Liver (tissue), 3 donors: ENCODE measurements around the gene UPF3A.

Experiments used
- JUND ChIP-seq, 2 donors: IDR thresholded peaks; 2 replicates each; pipeline ENCODE4 v1.6.1; 2016; ENCODE audit warnings: antibody characterized with exemption in 2 of 2
- RAD21 ChIP-seq, 2 donors: IDR thresholded peaks; 2 replicates each; pipeline ENCODE4 v1.6.1; 2016; ENCODE audit warnings: antibody characterized with exemption in 2 of 2, mild to moderate bottlenecking in 2 of 2
- SP1 ChIP-seq: IDR thresholded peaks from 2 replicates; pipeline ENCODE4 v1.6.1; 2018; ENCODE audit warnings: antibody characterized with exemption, mild to moderate bottlenecking
- TF ChIP-seq, protein P1 (sequence below): fragments of 150-350 bp; IDR thresholded peaks from 2 replicates; pipeline ENCODE4 v1.5.1; 2017; ENCODE audit warnings: improper control_type of control experiment, low read depth, low read length; ENCODE audit not compliant: missing input control
- TF ChIP-seq, protein P2 (sequence below): IDR thresholded peaks from 2 replicates; pipeline ENCODE4 v1.6.1; 2016; ENCODE audit warnings: antibody characterized with exemption, mild to moderate bottlenecking
- TF ChIP-seq, protein P3 (sequence below): IDR thresholded peaks from 2 replicates; pipeline ENCODE4 v1.6.1; 2016; ENCODE audit warnings: antibody characterized with exemption
- donor health status: healthy.
- donor health status: healthy.

DNA sequence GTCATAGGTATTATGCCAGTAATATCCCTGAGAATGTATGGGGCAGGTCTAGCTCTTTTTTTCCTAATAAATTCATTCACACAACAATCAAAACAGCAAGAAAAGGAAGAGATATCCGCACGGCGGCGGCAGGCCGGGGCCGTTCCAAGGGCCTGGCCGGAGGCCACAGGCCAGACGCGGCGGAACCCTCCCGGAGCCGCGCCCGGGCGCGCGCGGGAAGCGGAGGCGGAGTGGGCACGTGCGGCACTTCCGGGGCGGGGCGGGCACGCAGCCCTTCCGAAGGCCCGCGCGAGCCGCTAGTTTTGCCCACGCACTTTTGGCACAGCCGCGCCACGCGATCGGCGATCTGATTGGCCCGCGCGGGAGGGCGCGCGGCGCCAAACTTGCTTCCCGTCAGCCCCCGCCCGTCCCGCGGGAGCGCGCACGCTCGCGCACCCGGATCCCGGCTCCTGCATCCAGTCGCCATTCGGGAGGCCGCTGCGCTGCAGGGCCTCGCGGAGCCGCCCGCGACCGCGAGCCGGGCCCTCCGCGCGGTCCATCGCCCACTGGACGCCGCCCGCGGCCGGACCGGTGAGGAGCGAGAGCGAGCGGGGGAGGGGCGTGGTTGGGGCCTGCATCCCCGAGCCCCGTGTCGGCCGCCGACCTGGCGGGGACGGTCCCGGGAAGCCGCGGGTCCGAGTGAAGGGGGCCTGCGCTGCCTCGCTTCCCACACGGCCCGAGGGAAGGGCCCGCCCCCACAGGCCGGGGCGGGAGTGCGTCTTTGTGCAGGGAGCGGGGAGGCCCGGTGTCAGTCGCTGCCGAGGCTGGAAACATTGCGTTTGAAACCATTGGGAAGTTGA lies 32.9 kb downstream of the UPF3A start, which contains the start of gene CHAMP1:
- TF ChIP-seq SP1 (no peak), RAD21 (IDR thresholded peaks at IDR 0.05) (no peak), JUND (IDR thresholded peaks at IDR 0.05) (no peak)
- TF ChIP-seq, protein P1, sequence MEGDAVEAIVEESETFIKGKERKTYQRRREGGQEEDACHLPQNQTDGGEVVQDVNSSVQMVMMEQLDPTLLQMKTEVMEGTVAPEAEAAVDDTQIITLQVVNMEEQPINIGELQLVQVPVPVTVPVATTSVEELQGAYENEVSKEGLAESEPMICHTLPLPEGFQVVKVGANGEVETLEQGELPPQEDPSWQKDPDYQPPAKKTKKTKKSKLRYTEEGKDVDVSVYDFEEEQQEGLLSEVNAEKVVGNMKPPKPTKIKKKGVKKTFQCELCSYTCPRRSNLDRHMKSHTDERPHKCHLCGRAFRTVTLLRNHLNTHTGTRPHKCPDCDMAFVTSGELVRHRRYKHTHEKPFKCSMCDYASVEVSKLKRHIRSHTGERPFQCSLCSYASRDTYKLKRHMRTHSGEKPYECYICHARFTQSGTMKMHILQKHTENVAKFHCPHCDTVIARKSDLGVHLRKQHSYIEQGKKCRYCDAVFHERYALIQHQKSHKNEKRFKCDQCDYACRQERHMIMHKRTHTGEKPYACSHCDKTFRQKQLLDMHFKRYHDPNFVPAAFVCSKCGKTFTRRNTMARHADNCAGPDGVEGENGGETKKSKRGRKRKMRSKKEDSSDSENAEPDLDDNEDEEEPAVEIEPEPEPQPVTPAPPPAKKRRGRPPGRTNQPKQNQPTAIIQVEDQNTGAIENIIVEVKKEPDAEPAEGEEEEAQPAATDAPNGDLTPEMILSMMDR: no peak
- TF ChIP-seq, protein P2, sequence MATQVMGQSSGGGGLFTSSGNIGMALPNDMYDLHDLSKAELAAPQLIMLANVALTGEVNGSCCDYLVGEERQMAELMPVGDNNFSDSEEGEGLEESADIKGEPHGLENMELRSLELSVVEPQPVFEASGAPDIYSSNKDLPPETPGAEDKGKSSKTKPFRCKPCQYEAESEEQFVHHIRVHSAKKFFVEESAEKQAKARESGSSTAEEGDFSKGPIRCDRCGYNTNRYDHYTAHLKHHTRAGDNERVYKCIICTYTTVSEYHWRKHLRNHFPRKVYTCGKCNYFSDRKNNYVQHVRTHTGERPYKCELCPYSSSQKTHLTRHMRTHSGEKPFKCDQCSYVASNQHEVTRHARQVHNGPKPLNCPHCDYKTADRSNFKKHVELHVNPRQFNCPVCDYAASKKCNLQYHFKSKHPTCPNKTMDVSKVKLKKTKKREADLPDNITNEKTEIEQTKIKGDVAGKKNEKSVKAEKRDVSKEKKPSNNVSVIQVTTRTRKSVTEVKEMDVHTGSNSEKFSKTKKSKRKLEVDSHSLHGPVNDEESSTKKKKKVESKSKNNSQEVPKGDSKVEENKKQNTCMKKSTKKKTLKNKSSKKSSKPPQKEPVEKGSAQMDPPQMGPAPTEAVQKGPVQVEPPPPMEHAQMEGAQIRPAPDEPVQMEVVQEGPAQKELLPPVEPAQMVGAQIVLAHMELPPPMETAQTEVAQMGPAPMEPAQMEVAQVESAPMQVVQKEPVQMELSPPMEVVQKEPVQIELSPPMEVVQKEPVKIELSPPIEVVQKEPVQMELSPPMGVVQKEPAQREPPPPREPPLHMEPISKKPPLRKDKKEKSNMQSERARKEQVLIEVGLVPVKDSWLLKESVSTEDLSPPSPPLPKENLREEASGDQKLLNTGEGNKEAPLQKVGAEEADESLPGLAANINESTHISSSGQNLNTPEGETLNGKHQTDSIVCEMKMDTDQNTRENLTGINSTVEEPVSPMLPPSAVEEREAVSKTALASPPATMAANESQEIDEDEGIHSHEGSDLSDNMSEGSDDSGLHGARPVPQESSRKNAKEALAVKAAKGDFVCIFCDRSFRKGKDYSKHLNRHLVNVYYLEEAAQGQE: no peak
- TF ChIP-seq, protein P3, sequence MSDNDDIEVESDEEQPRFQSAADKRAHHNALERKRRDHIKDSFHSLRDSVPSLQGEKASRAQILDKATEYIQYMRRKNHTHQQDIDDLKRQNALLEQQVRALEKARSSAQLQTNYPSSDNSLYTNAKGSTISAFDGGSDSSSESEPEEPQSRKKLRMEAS: no peak
